Kidney epithelial cell (primary cell): ENCODE results near the gene CEP350. TPM values are rescaled to one million over a fixed set of nuclear protein-coding genes. Genes with fewer than 3 reads are reported as not detected.

ENCODE experiments used
- DNase-seq: peaks from one replicate; pipeline ENCODE4 v3.0.0-alpha.2; 2010; ENCODE audit warnings: low read depth
- H3K27me3 ChIP-seq: 2 replicates; pipeline ENCODE4 v1.6.0; 2011; ENCODE audit warnings: low read length; ENCODE audit not compliant: control insufficient read depth, insufficient read depth
- H3K36me3 ChIP-seq: 2 replicates; pipeline ENCODE4 v1.5.1; 2011; ENCODE audit warnings: low read length; ENCODE audit not compliant: control insufficient read depth, insufficient read depth
- H3K4me3 ChIP-seq: 2 replicates; pipeline ENCODE4 v1.5.1; 2011; ENCODE audit warnings: low read depth, mild to moderate bottlenecking, control low read depth, low read length
- total RNA-seq: library from RNA; depleted of rRNA; stranded (reverse); fragments of >200 nt; gene quantifications from 2 replicates; pipeline ENCODE4 v1.2.3, GENCODE V29; 2015
- TF ChIP-seq, protein P1 (sequence below): IDR thresholded peaks from 2 replicates; pipeline ENCODE4 v1.5.1; 2011; ENCODE audit warnings: mild to moderate bottlenecking, moderate library complexity, low read length, control low read depth, inconsistent platforms; ENCODE audit not compliant: insufficient read depth, poor library complexity, severe bottlenecking

Gene CEP350
- total RNA-seq, 1 donor from 2014 or later = 24.9 TPM

DNA sequence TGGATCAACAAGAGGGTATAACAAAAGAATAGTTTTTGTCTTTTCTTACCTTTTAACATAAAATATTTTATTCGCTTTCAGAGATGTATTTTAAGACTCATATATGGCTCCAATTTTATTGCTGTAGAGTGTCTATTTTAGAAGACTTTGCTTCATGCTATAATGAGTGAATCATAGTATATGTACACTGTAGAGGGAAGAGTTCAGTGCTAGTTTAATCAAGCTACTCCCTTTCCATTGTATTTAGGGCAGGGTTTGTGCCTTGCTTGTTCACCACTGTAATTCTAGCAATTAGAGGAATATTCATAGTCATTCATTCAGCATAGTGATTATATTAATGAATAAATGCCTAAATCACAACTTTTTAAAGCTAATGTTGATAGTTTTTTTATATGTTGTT lies 78.8 kb downstream of the CEP350 start:
- H3K36me3 ChIP-seq = no peaks in the 10 kb centered on the region
- H3K4me3 ChIP-seq = no peak overlapping the region
- TF ChIP-seq, protein P1, sequence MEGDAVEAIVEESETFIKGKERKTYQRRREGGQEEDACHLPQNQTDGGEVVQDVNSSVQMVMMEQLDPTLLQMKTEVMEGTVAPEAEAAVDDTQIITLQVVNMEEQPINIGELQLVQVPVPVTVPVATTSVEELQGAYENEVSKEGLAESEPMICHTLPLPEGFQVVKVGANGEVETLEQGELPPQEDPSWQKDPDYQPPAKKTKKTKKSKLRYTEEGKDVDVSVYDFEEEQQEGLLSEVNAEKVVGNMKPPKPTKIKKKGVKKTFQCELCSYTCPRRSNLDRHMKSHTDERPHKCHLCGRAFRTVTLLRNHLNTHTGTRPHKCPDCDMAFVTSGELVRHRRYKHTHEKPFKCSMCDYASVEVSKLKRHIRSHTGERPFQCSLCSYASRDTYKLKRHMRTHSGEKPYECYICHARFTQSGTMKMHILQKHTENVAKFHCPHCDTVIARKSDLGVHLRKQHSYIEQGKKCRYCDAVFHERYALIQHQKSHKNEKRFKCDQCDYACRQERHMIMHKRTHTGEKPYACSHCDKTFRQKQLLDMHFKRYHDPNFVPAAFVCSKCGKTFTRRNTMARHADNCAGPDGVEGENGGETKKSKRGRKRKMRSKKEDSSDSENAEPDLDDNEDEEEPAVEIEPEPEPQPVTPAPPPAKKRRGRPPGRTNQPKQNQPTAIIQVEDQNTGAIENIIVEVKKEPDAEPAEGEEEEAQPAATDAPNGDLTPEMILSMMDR = no peak
- H3K27me3 ChIP-seq = no peaks in the 10 kb centered on the region
- no peak for DNase-seq

DNA sequence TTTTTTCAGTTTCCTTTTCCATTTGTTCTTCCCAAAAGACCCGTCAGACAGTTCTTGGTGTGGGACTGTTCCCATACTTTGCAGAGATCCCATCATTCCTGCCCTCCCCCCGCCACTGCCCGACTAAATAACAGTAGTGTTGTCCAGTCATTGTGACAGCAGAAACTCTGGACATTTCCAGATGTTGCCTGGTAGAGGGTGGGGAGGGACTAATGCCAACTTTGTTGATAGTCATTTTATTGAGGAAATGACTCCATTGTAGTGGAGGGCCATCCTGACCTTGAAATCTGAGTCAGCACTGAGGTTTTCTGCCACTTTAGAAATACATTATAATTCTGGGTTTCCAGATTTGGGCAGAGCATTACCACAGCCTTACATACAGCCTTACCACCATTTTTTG lies 85.4 kb downstream of the CEP350 start:
- Histone ChIP-seq H3K36me3 (peaks cover 1% of the 10 kb centered on the region), H3K4me3 (no peak overlapping the region), H3K27me3 (no peaks in the 10 kb centered on the region)
- TF ChIP-seq, protein P1 = no peak
- DNase-seq = no peak

DNA sequence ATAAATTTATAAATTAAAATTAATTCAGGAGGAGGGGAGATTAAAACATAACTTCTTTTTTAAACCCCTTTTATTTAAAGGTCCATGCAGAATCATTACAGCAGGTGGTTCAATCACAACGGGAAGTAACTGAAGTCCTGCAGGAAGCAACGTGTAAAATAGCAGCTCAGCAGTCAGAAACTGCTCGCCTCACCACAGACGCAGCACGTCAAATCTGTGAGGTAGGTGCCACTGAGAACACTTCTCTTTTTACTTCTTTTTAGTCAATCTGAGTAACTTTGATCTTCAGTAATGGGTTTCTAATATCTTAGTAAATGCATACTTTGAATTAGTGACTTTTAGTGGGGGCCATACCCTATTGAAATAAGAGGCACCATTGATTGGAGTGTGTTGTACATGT lies 87.0 kb downstream of the CEP350 start:
- peaks cover 1% of the 10 kb centered on the region for H3K36me3 ChIP-seq
- H3K27me3 ChIP-seq = no peaks in the 10 kb centered on the region
- TF ChIP-seq, protein P1 = no peak
- DNase-seq = no peak
- H3K4me3 ChIP-seq = no peak overlapping the region

DNA sequence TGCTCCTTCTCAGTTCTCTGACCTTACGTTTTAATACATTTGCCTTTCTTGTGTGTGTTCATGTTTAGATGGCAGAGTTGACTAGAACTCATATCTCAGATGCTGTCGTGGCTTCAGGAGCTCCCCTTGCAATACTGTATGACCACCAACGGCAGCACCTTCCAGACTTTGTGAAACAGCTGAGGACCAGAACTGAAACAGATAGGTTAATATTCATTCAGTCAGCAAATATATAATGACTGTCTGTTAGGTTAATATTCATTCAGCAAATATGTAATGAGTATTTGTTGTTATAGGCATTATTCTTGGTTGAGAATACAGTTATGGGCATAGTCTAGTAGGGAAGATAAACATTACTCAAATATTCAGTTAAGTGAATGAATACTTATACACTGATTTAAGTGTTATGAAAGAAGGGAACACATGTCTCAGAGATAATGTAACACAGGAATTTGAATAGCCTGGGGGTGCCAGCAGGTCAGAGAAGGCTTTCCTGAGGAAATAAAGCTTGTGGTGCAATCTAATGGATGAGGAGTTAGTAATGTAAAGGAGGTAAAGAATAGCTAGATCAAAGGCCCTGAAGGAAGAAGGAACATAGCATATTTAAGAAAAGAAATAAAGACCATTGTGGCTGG lies 88.5 kb downstream of the CEP350 start:
- no peak for DNase-seq
- Histone ChIP-seq H3K36me3 (peaks cover 1% of the 10 kb centered on the region), H3K4me3 (no peak overlapping the region), H3K27me3 (no peaks in the 10 kb centered on the region)
- TF ChIP-seq, protein P1 = no peak

DNA sequence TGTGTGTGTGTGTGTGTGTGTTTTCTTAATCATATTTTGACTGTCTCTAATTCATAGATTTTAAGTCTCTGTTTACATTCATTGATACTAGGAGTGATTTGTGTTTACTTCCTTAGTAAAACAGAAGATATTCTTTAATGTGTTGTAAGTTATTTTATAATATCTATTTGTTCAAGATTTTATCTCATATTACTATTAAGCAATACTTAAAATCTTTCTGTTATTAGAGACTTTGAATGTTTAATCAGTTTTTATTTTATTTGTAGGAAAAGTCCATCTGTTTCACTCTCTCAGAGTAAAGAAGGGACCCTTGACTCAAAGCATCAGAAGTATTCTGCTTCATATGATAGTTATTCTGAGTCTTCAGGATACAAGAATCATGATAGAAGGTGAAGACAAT lies 89.2 kb downstream of the CEP350 start:
- no peak for DNase-seq
- Histone ChIP-seq H3K4me3 (no peak overlapping the region), H3K36me3 (peaks cover 1% of the 10 kb centered on the region), H3K27me3 (no peaks in the 10 kb centered on the region)
- TF ChIP-seq, protein P1 = no peak

DNA sequence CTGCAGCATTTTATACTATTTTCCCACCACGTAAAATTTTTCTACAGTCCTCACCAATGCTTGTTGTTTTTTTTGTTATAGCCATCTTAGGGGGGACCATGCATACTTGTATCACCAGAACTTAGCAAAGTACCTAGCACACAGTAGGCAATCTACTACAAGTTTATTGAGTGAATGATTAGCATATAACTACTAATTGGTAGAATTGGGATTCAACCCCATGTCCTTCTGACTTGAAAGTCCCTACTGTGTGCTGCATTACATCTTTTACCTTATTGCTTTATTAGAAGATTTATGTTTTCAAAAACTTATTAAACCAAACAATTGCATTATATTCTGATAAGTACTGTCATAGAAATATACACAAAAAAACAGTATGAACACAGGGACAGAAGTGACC lies 92.1 kb downstream of the CEP350 start:
- Histone ChIP-seq H3K4me3 (no peak overlapping the region), H3K36me3 (peaks cover 1% of the 10 kb centered on the region), H3K27me3 (no peaks in the 10 kb centered on the region)
- TF ChIP-seq, protein P1 = no peak
- DNase-seq = no peak
